GM12874 (cell line): ENCODE data around the gene APBB1IP.

ENCODE experiments used
- TF ChIP-seq, protein P1 (sequence below): IDR thresholded peaks from 2 replicates; pipeline ENCODE4 v1.5.1; 2011; ENCODE audit warnings: low read depth, mild to moderate bottlenecking, control low read depth, low read length, moderate library complexity; ENCODE audit not compliant: insufficient read depth

APBB1IP gene

GRCh38 chr10:26483554-26483953 is 45.4 kb downstream of the APBB1IP start:
- TF ChIP-seq, protein P1, sequence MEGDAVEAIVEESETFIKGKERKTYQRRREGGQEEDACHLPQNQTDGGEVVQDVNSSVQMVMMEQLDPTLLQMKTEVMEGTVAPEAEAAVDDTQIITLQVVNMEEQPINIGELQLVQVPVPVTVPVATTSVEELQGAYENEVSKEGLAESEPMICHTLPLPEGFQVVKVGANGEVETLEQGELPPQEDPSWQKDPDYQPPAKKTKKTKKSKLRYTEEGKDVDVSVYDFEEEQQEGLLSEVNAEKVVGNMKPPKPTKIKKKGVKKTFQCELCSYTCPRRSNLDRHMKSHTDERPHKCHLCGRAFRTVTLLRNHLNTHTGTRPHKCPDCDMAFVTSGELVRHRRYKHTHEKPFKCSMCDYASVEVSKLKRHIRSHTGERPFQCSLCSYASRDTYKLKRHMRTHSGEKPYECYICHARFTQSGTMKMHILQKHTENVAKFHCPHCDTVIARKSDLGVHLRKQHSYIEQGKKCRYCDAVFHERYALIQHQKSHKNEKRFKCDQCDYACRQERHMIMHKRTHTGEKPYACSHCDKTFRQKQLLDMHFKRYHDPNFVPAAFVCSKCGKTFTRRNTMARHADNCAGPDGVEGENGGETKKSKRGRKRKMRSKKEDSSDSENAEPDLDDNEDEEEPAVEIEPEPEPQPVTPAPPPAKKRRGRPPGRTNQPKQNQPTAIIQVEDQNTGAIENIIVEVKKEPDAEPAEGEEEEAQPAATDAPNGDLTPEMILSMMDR, result no peak

DNA sequence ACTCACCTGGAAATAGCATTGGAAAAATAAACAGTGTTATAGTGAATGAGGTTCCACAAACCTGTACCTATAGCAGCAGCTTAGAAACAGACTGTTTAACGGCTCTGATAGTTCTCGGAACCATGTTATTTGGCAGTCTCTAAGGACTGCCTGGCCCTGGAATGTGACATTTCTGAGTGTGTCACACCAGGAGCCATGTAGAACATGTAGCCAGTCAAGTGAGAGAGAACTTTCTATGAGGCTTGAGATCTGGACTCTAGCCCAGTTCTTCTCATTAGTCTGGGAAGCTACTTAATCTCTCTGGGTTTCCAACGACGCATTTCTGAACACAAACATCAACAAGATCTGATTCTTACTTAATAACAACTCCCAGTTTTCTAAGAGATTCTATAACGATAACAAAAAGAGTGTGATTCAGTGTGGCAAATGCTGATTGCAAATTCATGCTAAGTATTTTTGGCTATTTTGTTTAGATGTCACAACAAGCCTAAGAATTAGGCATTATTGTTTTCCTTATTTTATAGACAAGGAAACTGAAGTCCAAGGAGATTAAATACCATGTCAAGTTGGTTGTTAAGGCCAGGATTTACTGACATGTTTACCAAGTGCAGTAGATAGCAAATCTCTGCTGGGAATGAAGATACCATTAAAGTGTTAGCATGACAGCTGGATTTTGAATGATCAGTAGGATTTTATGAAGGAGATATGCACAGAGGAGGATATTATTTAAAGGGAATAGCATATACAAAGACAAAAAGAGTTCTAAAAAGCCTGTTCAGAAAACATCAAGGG is 47.2 kb downstream of the APBB1IP start:
- TF ChIP-seq, protein P1, result no peak

- TF ChIP-seq, protein P1, result no peak
These were observed 48.2 kb downstream of the APBB1IP start for GRCh38 chr10:26486304-26486703.

DNA sequence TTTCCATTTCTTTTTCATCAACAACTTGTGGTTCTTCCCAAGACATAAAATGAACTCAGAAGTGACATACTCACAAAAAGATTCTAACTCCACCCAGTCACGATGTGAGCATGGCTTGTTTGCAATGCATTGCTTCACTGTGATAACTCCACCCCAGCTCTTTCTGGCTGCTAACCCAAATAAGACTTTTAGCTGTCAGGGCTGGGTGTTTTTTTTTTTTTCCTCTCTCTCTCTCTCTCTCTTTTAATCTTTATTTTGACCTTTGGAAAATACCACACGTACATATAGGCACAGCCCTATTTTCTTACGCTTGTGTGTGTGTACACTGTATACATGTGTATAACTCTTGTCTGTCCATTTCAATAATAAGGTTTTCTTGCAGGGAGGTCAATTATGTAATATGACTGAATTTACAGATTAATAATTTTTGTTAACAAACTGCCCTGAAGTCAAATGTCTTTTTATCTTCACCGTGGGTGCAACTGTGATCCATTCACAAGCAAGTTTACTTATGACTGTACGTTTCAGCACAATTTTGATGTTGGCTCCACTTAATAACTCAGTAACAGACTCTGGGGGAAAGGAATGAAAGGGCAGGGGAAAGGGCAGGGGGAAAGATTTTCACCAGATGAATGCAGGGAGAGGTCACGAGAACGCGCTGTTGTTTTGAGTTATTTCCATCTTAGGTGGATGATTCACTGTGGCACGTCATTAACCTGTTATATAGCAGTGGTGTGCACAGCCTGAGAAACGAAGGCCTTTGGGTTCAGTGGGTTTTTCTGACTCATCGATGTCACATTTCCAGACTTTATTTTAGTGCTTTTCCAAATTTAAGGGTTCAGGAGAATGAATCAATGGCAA is 49.1 kb downstream of the APBB1IP start:
- TF ChIP-seq, protein P1, result no peak

DNA sequence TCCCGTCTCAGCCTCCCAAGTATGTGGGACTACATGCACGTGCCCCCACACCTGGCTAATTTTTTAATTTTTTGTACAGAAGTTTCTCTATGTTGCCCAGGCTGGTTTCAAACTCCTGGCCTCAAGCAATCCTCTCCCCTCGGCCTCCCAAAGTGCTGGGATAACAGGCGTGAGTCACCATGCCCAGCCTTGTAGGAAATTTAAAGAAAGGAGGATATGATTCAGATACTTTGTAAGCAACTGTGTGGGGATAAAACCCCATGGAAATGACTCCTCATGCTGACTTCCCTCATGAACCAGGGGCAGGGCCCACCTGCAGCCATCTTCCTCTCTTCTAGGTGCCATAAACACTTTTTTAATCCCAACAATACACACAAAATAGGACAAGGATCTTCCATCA is 50.2 kb downstream of the APBB1IP start:
- TF ChIP-seq, protein P1, result no peak

GRCh38 chr10:26489081-26489480 is 50.9 kb downstream of the APBB1IP start:
- TF ChIP-seq, protein P1, result no peak

- TF ChIP-seq, protein P1, result no peak
These were observed 53.1 kb downstream of the APBB1IP start for GRCh38 chr10:26491276-26491675.
